ENCODE measurements around the gene SPINK8.
"Not testable (repeated sequence)": the region's sequence is repeated elsewhere in the genome, so short reads cannot be mapped to it uniquely, and the experiment has no call there.

The SPINK8 gene

DNA sequence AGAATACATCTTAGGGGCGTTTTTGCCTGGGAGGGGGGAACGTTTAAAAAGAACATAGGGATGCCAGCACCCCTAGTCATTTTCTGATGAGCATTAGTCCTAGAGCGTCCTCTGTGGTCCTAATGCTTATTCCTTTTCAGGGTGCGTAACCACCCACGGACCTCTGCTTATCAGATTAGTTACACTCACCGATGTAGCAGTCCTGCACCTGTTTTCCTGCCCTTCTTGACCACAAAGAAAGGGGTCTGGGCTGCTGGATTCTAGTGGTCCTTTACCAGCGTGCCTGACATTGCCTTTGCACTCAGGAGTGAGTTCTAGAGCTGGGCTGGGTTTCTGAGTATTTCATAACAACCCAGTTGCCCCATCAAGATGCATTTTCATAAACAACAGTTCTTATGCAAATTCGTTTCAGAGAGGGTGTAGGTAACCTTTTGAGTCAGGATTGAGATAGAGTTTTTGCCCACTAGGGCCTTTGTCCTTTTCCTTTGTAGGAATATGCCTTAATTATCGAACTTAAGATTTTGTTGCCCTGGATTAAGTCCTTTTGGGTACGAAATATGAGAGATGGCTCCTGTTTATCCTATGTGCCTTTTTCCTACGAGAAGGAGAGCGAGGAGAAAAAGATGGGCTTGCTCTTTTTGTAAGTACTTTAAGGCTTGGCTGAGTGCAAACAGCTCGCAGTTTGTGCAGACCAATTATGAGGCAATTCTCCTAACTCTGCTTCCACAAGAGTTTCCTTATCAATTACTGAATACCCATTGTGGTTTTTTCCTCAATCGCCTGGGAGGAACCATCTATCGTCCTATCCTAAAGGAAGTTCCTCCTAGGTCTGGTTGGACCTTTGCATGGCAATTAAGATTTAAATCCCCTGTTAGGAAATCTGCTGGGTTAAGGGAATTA lies at the start of gene SPINK8:
TSS of gene SPINK8 (minus strand) at position 316 of the 900 bp plus-strand sequence. CDS start 5,320 bp downstream, outside the sequence.
- not testable (repeated sequence) for H3K4me3 ChIP-seq (ENCODE audit: low read depth in 1 of 2, low read length in 2 of 2); H3K27ac ChIP-seq (ENCODE audit: low read length); H3K9me3 ChIP-seq (ENCODE audit: control insufficient read depth in 1 of 2, low read length in 2 of 2); H3K36me3 ChIP-seq (ENCODE audit: control insufficient read depth in 1 of 2, insufficient read depth in 2 of 2, low read length in 2 of 2); H3K27me3 ChIP-seq (ENCODE audit: low read depth, low read length); H3K4me1 ChIP-seq (ENCODE audit: control insufficient read depth in 1 of 2, insufficient read depth in 2 of 2, low read length in 2 of 2)

- no peaks in the 10 kb centered on the region for H3K27me3 ChIP-seq (ENCODE audit: low read depth, low read length)
- H3K4me1 ChIP-seq (ENCODE audit: control insufficient read depth in 1 of 2, insufficient read depth in 2 of 2, low read length in 2 of 2) = no peaks in the 10 kb centered on the region
- no peaks in the 10 kb centered on the region for H3K36me3 ChIP-seq (ENCODE audit: control insufficient read depth in 1 of 2, insufficient read depth in 2 of 2, low read length in 2 of 2)
Measured at GRCh38 chr3:48372862-48373435, 39.5 kb upstream of the SPINK8 start.

DNA sequence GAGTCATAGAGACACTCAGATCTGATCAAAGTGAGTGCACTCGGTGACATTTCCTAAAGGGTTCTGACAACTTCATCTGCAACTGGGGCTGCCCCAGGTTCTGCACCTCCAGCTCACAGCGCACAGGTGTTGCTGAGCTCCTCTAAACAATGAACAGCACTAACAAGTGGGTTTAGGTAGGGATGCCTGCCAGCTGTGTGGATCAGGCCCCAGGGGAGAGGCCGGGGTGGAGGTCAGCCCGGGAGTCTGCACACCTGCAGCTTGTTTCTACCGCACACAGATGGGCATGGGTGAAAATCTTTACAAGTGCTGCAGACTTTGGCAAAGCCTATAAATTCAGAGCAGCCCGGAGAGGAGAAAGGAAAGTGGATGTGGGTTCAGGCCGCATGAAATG lies 38.9 kb upstream of the SPINK8 start:
- Histone ChIP-seq H3K4me1 (ENCODE audit: control insufficient read depth in 1 of 2, insufficient read depth in 2 of 2, low read length in 2 of 2) (no peaks in the 10 kb centered on the region), H3K4me3 (ENCODE audit: low read depth in 1 of 2, low read length in 2 of 2) (no peak overlapping the region), H3K27me3 (ENCODE audit: low read depth, low read length) (no peaks in the 10 kb centered on the region), H3K36me3 (ENCODE audit: control insufficient read depth in 1 of 2, insufficient read depth in 2 of 2, low read length in 2 of 2) (no peaks in the 10 kb centered on the region), H3K27ac (ENCODE audit: low read length) (no peak overlapping the region), H3K9me3 (ENCODE audit: control insufficient read depth in 1 of 2, low read length in 2 of 2) (no peaks in the 10 kb centered on the region)

More at GRCh38 chr3:48372862-48373435, 39.5 kb upstream of the SPINK8 start:
- H3K4me3 ChIP-seq (ENCODE audit: low read depth in 1 of 2, low read length in 2 of 2) = no peak overlapping the region
- H3K9me3 ChIP-seq (ENCODE audit: control insufficient read depth in 1 of 2, low read length in 2 of 2) = no peaks in the 10 kb centered on the region
- no peak overlapping the region for H3K27ac ChIP-seq (ENCODE audit: low read length)

DNA sequence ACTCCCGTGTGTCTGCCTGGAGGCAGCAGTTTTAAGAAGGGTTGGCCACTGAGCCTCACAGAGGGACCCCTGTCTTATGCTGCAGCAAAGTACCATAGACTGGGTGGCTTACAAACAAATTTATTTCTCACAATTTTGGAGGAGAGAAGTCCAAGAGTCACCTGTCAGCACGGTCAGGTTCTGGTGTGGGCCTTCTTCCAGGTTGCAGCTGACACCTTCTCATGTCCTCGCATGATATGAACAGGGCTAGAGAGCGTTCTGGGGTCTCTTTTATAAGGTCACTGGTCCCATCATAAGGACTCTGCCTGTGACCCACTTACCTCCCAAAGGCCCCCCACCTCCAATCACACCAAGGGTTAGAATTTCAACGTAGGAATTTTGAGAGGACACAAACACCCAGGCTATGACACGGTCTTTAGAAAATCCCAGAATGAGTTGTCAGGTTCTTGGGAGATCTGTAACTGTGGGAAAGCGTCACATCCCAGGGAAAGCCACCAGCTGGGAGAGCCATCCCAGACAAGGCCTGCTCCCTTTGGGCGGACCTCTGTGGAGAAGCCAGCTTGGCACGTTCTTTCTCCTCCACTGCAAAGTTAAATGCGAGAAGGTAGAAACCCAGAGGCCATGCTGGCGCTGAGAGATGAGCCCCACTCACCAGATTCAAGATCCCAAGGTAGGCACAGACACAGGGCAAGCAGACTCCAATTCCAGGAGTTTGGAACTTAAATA lies 38.4 kb upstream of the SPINK8 start, which contains the start of gene FBXW12:
TSS of gene FBXW12 (plus strand) at position 569 of the 726 bp plus-strand sequence. CDS start 549 bp downstream, outside the sequence.
- Histone ChIP-seq H3K4me3 (ENCODE audit: low read depth in 1 of 2, low read length in 2 of 2) (no peak within 1 kb of the TSS), H3K27ac (ENCODE audit: low read length) (no peak within 1 kb of the TSS)

GRCh38 chr3:48370333-48370713 lies 36.9 kb upstream of the SPINK8 start:
- no peaks in the 10 kb centered on the region for H3K27me3 ChIP-seq (ENCODE audit: low read depth, low read length)
- no peaks in the 10 kb centered on the region for H3K36me3 ChIP-seq (ENCODE audit: control insufficient read depth in 1 of 2, insufficient read depth in 2 of 2, low read length in 2 of 2)
- H3K4me3 ChIP-seq (ENCODE audit: low read depth in 1 of 2, low read length in 2 of 2) = no peak overlapping the region
- no peaks in the 10 kb centered on the region for H3K9me3 ChIP-seq (ENCODE audit: control insufficient read depth in 1 of 2, low read length in 2 of 2)
- H3K27ac ChIP-seq (ENCODE audit: low read length) = no peak overlapping the region
- H3K4me1 ChIP-seq (ENCODE audit: control insufficient read depth in 1 of 2, insufficient read depth in 2 of 2, low read length in 2 of 2) = no peaks in the 10 kb centered on the region

More for the DNA sequence above, 38.4 kb upstream of the SPINK8 start, which contains the start of gene FBXW12:
- H3K9me3 ChIP-seq (ENCODE audit: control insufficient read depth in 1 of 2, low read length in 2 of 2) = no peaks in the 10 kb centered on the region
- H3K4me1 ChIP-seq (ENCODE audit: control insufficient read depth in 1 of 2, insufficient read depth in 2 of 2, low read length in 2 of 2) = no peaks in the 10 kb centered on the region
- H3K27me3 ChIP-seq (ENCODE audit: low read depth, low read length) = no peaks in the 10 kb centered on the region
- no peaks in the 10 kb centered on the region for H3K36me3 ChIP-seq (ENCODE audit: control insufficient read depth in 1 of 2, insufficient read depth in 2 of 2, low read length in 2 of 2)

GRCh38 chr3:48369693-48370332 lies 36.4 kb upstream of the SPINK8 start:
- no peaks in the 10 kb centered on the region for H3K9me3 ChIP-seq (ENCODE audit: control insufficient read depth in 1 of 2, low read length in 2 of 2)
- H3K4me1 ChIP-seq (ENCODE audit: control insufficient read depth in 1 of 2, insufficient read depth in 2 of 2, low read length in 2 of 2) = no peaks in the 10 kb centered on the region
- H3K27me3 ChIP-seq (ENCODE audit: low read depth, low read length) = no peaks in the 10 kb centered on the region
- no peaks in the 10 kb centered on the region for H3K36me3 ChIP-seq (ENCODE audit: control insufficient read depth in 1 of 2, insufficient read depth in 2 of 2, low read length in 2 of 2)
- no peak overlapping the region for H3K27ac ChIP-seq (ENCODE audit: low read length)
- H3K4me3 ChIP-seq (ENCODE audit: low read depth in 1 of 2, low read length in 2 of 2) = no peak overlapping the region

GRCh38 chr3:48367201-48367600 lies 33.7 kb upstream of the SPINK8 start:
- Histone ChIP-seq H3K4me1 (ENCODE audit: control insufficient read depth in 1 of 2, insufficient read depth in 2 of 2, low read length in 2 of 2) (no peaks in the 10 kb centered on the region), H3K4me3 (ENCODE audit: low read depth in 1 of 2, low read length in 2 of 2) (no peak overlapping the region), H3K27ac (ENCODE audit: low read length) (no peak overlapping the region)

GRCh38 chr3:48364840-48365239 lies 31.4 kb upstream of the SPINK8 start:
- no peak overlapping the region for H3K4me3 ChIP-seq (ENCODE audit: low read depth in 1 of 2, low read length in 2 of 2)

More at GRCh38 chr3:48367201-48367600, 33.7 kb upstream of the SPINK8 start:
- Histone ChIP-seq H3K27me3 (ENCODE audit: low read depth, low read length) (no peaks in the 10 kb centered on the region), H3K9me3 (ENCODE audit: control insufficient read depth in 1 of 2, low read length in 2 of 2) (peaks cover 0 to under 1% of the 10 kb centered on the region in 2 donors), H3K36me3 (ENCODE audit: control insufficient read depth in 1 of 2, insufficient read depth in 2 of 2, low read length in 2 of 2) (no peaks in the 10 kb centered on the region)

DNA sequence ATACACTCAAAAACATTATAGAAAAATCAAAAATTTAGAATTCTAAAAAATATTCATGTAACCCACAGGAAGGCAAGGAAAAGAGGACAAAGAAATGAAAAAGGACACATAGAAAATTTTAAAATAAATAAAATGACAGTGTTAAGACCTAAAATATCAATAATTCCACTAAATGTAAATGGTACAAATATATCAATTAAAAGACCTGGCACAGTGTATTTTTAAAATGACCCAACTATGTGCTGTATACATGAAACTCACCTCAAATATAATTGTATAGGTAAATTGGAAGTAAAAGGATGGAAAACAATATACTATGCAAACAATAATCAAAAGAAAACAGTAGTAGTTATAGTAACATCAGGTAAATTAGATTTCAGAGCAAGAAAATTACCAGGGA lies 28.5 kb upstream of the SPINK8 start:
- H3K27me3 ChIP-seq (ENCODE audit: low read depth, low read length) = no peaks in the 10 kb centered on the region
- H3K4me1 ChIP-seq (ENCODE audit: control insufficient read depth in 1 of 2, insufficient read depth in 2 of 2, low read length in 2 of 2) = no peaks in the 10 kb centered on the region
- no peaks in the 10 kb centered on the region for H3K36me3 ChIP-seq (ENCODE audit: control insufficient read depth in 1 of 2, insufficient read depth in 2 of 2, low read length in 2 of 2)
- H3K9me3 ChIP-seq (ENCODE audit: control insufficient read depth in 1 of 2, low read length in 2 of 2) = peaks cover 0 to 4% of the 10 kb centered on the region in 2 donors
- no peak overlapping the region for H3K4me3 ChIP-seq (ENCODE audit: low read depth in 1 of 2, low read length in 2 of 2)
- H3K27ac ChIP-seq (ENCODE audit: low read length) = no peak overlapping the region

More at GRCh38 chr3:48364840-48365239, 31.4 kb upstream of the SPINK8 start:
- peaks cover 0 to 4% of the 10 kb centered on the region in 2 donors for H3K9me3 ChIP-seq (ENCODE audit: control insufficient read depth in 1 of 2, low read length in 2 of 2)
- H3K27ac ChIP-seq (ENCODE audit: low read length) = no peak overlapping the region
- H3K27me3 ChIP-seq (ENCODE audit: low read depth, low read length) = no peaks in the 10 kb centered on the region
- no peaks in the 10 kb centered on the region for H3K4me1 ChIP-seq (ENCODE audit: control insufficient read depth in 1 of 2, insufficient read depth in 2 of 2, low read length in 2 of 2)
- H3K36me3 ChIP-seq (ENCODE audit: control insufficient read depth in 1 of 2, insufficient read depth in 2 of 2, low read length in 2 of 2) = no peaks in the 10 kb centered on the region

DNA sequence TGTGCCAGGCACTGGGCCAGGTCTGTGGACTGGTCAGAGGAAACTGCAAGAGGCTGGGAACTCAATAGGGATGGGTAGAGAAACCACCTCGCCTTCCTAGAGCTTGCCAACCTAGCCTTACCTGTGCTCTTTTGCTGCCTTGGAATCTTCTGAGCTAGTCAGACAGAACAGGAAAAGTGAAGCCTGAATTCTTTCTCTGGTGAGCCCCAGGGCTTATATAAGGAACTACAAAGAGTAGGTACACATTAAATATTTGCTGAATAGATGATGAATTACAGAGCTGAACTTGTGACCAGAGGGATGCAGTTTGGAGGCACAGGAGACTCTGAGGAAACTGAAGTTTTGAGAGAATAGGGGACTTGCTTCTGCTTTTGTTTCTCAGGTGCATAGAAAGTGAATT lies 23.0 kb upstream of the SPINK8 start:
- H3K27me3 ChIP-seq (ENCODE audit: low read depth, low read length) = no peaks in the 10 kb centered on the region

GRCh38 chr3:48353987-48354386 lies 20.5 kb upstream of the SPINK8 start:
- no peaks in the 10 kb centered on the region for H3K27me3 ChIP-seq (ENCODE audit: low read depth, low read length)
- H3K4me1 ChIP-seq (ENCODE audit: control insufficient read depth in 1 of 2, insufficient read depth in 2 of 2, low read length in 2 of 2) = no peaks in the 10 kb centered on the region
- H3K36me3 ChIP-seq (ENCODE audit: control insufficient read depth in 1 of 2, insufficient read depth in 2 of 2, low read length in 2 of 2) = no peaks in the 10 kb centered on the region
- H3K9me3 ChIP-seq (ENCODE audit: control insufficient read depth in 1 of 2, low read length in 2 of 2) = no peaks in the 10 kb centered on the region
- no peak overlapping the region for H3K27ac ChIP-seq (ENCODE audit: low read length)
- no peak overlapping the region for H3K4me3 ChIP-seq (ENCODE audit: low read depth in 1 of 2, low read length in 2 of 2)

More for the DNA sequence above, 23.0 kb upstream of the SPINK8 start:
- H3K27ac ChIP-seq (ENCODE audit: low read length) = no peak overlapping the region
- H3K36me3 ChIP-seq (ENCODE audit: control insufficient read depth in 1 of 2, insufficient read depth in 2 of 2, low read length in 2 of 2) = no peaks in the 10 kb centered on the region
- no peaks in the 10 kb centered on the region for H3K4me1 ChIP-seq (ENCODE audit: control insufficient read depth in 1 of 2, insufficient read depth in 2 of 2, low read length in 2 of 2)
- H3K4me3 ChIP-seq (ENCODE audit: low read depth in 1 of 2, low read length in 2 of 2) = no peak overlapping the region
- H3K9me3 ChIP-seq (ENCODE audit: control insufficient read depth in 1 of 2, low read length in 2 of 2) = peaks cover 0 to 2% of the 10 kb centered on the region in 2 donors

Data from muscle layer of duodenum (tissue), 2 donors.